NCI-H1417 (cell line): ENCODE data around the gene IFI27L2.
"Not testable (repeated sequence)": the region's sequence is repeated elsewhere in the genome, so short reads cannot be mapped to it uniquely, and the experiment has no call there.

ENCODE experiments used
- DNase-seq, 3 experiments: peaks; one replicate each; lab custom pipeline; 2025; lab: John Stamatoyannopoulos, UW

The IFI27L2 gene, protein sequence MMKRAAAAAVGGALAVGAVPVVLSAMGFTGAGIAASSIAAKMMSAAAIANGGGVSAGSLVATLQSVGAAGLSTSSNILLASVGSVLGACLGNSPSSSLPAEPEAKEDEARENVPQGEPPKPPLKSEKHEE

GRCh38 chr14:94129111-94129757 lies at the start of gene IFI27L2:
Gene IFI27L2, minus strand, starts transcription at chr14:94129604. Its CDS starts 40 bp downstream, at chr14:94129564.
- DNase-seq = peak; percentile 27 to 88 (median 85)

- DNase-seq = no peak
These were observed 48.4 kb upstream of the IFI27L2 start for GRCh38 chr14:94177806-94178205.

DNA sequence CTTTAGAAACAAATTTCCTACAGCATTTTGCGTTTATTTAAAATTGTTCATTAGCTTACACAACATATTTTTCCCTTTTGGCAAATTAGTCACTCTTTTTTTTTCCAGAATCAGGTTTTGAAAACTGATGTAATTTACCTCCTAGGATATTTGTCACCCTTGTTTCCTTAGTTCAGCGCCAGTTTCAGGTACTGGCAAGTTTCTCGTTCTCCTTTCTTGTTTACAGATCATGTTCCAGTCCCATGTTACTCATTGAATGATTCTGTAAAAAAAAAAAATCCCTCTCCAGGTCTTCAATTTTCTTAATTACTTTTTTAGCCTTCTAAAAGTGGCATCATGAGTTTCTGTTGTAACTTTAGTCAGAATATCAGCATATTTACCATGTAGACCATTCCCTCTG lies 47.4 kb upstream of the IFI27L2 start:
- no peak for DNase-seq

- peak in 1 of 3 experiments; percentile 48 for DNase-seq
These were observed 46.3 kb upstream of the IFI27L2 start for GRCh38 chr14:94175747-94176146.

DNA sequence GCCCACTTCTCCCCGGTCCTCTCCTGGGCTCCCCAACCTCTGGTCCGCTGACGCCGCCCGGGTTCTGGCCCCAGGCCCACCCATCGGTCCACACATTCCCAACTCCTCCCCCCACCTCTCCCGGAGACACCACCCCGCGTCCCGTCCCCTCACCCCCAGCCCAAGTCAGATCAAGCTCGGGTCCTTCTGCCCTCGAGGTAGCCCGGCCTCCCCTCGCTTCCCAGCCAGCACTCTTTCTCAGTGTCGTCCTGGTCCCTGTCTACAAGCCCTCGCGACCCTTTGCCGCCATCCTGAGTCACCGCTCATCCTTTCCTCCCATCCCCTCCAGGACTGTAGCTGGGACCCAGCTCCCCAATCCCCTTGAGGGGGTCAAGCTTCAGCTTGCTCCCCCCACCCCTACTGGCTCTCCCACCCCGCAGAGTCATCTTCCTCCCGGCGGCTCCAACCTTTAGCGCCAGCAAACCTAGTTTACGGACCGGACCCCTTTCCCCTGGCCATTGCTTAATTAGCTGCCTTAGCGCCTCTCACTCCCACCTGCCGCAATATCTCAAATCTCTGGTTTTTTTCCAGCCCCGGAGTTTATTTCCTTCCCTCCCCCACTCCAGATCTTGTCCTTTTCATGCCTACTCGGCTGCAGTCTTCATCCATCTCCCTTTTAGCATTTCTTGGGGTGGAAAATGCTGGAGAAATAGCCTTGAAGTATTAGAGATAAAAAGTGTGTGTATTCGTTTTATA lies 45.8 kb upstream of the IFI27L2 start:
- peak in 2 of 3 experiments; percentile 68 to 71 for DNase-seq

DNA sequence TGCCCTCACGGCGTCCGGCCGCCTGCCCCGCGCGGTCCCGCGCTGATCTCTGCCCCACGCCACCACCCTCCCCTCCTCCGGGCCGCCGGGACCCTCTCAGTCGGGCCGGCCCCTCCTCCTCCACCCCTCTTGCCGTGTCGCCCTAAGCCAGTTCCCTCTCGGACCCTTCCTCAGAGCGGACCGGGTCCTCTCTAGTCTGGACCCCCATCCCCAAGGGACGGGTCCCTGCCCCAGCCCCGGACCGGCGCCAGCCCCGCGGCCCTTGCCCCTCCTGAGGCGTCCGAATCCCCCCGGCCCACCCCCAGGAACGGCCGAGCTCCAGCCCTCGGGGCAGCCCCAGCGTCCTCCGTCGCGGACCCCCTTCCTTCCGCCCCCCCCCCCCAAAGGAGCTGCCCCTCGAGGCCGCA lies 45.2 kb upstream of the IFI27L2 start:
- DNase-seq = no peak

DNA sequence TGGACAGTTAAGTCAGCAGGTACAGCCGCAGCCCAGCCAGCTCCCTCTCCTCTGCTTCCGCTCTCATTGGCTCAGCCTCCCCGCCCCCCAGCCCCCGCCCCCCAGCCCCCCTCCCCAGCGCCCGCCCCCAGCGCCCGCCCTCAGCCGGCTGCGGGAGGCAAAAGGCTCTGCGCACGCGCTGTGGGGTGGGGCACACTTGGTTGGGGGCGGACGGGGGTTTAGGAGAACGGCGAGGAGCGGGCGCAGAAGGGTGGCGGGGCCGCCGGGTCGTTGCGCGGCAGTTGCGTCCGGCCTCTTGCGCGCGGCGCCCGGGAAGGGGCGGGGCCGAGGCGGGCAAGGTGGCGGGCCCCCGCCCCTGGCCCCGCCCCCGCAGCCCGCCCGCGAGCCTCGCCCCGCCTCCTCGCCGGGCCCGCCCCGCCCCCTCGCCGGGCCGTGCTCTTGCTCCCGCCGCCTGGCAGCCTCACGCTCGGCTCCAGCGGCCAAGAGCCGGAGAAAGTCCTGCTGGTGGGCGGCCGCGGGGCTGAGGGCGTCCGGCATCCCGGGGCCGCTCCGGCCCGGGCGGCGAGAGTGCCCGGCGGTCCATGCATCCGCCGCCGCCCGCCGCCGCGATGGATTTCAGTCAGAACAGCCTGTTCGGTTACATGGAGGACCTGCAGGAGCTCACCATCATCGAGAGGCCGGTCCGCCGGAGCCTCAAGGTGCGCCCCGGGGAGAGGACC lies 44.6 kb upstream of the IFI27L2 start, which contains the start of gene PPP4R4:
Gene PPP4R4 (plus strand): TSS at position 438 of the 719 bp plus-strand sequence. CDS start 144 bp downstream, at position 582.
- peak; percentile 86 to 96 (median 92) for DNase-seq

DNA sequence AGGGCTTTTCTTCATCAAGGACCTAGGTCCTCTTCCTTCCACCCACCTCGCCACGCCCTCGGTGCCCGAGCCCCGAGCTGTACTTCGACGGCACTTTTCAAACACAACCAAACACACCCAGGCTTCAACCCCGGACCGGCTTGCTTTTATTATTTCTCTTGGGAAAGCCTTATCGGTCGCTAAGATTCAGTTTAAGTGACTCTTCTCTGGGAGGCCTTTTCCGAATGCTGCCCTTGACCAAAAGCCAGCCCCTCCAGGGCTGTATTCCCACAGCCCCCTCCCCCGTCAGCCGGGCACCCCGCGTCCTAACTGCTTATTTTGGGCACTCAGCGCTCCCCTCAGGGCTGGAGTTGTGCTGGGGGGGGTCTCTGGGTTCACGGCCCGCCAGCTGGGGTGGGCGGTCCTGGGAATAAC lies 44.1 kb upstream of the IFI27L2 start:
- DNase-seq = no peak

GRCh38 chr14:94172545-94172944 lies 43.1 kb upstream of the IFI27L2 start:
- no peak for DNase-seq

GRCh38 chr14:94171208-94171607 lies 41.8 kb upstream of the IFI27L2 start:
- no peak for DNase-seq

GRCh38 chr14:94170136-94170535 lies 40.7 kb upstream of the IFI27L2 start:
- DNase-seq = no peak

DNA sequence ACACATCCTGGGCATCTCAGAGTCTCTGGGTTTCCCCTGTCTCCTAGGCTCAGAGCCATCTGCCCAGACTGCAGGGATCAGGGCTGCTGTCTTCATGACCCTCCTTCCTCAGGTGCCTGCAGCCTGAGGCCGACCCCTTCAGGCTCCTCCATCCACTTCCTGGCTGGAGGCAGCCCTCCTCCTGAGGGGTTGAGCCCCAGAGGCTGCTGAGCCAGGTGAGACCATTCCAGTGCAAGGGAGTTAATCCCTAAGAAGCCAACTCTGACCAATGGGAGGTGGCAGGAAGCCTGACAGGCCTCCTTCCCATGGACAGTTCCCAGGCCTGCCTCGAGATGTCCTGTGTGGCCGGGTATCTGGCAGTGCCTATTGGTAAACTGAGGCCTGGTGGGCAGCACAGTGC lies 36.3 kb upstream of the IFI27L2 start:
- no peak for DNase-seq

GRCh38 chr14:94164685-94165431 lies 35.5 kb upstream of the IFI27L2 start:
- peak in 2 of 3 experiments; percentile 77 to 86 for DNase-seq

DNA sequence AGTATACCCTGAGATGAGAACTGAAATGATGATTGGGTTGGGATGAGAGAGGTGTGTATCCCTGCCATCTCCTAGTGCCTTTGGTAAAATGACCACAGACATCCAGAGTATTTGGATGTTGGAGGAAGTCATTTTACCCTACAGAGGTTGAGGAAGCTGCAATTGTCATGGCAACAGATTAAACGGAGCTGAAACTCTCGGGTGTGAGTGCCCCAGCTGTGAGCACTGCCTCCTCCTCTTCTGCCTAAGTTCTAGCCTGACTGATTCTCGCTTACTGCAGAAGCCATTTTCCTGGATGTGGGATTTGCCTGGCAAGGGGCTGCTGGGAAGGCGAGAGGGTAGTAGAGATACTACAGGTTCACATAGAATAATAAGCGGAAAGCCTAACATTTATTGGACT lies 34.4 kb upstream of the IFI27L2 start:
- peak in 1 of 3 experiments; percentile 16 for DNase-seq

DNA sequence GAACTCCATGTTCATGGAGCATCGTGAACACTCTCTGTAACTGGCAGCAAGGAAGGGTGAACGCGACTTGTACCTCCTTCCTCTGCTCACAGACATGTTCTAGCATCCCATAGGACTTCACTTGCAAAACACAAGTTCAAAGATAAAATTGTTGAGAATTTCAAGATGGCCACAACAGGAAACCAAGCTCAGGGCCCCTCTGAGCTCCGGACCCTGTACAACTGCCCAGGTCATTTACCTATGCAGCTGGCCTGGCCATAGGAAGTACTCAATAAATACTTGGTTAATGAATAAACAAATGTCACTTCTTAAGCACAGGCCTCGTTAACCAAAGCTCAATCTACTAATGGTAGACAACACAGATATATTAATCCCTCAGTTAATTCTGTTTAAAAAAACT lies 33.1 kb upstream of the IFI27L2 start:
- DNase-seq = no peak

DNA sequence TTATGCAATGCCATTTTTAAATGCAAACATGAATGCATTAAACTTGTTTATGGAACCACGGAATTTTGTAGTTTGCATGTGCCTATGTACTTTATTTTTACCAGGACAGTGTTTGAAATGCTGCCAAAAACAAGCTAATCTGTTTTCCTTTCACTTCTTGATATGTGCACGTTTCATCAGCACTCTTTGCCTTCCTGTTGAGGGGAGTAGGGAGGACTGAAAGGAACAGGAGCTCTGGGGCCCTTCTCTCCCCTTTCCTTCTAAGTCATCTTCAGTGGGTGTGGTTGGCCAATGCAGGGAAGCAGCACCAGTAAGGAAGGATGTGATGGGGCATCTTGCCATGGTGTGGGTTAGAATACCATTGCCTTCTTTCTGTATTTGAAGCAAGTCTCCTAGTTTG lies 32.6 kb upstream of the IFI27L2 start:
- DNase-seq = no peak

- no peak for DNase-seq
These were observed 31.7 kb upstream of the IFI27L2 start for GRCh38 chr14:94161058-94161457.

DNA sequence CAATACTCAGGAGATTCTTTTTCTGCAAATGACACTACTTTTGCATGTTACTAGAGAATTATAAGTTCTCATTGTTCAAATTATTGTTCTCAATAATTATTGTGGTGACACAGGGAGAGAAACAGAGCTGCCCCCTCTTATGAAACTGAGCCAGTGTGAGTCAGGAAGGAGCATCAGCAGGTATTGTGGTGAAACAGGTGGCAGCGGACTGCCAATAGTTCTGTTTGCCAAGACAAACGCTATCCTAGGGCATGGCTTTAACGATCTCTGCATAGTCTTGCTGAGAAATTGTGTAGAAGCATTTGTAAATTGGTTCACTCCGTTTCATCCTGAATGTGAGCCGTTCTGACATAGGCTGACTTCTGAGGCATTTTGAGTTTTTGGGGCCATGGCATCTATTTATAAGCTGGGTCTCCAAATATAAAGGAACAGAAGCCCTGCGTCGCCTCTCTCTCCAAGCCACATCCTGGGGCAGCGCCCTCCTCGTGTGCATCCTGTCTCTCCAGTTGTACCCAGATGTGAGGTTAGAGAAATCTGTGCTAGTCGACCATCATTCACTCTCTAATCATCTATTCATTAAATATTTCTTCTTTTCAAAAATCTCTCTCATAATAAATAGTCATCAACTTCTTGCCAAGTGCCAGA lies 29.0 kb upstream of the IFI27L2 start:
- DNase-seq = peak in 1 of 3 experiments; percentile 24

DNA sequence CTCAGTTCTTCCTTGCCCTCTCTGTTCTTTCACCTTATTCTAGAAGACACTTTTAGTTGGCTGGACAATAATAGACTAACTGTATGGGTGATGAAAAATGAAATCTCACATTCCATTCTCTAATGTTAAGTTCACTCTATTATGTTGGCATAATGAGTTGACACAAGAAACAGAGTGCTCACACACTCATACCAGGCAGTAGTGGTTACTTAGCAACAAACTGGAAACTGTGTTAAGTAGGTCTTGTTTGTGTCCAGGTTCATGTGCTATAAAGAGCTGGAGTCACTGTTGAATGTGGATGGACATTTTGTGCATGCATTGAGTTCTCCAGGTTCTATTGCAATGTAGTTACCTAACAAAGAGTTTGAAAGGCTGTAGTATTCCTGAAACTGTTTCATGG lies 27.8 kb upstream of the IFI27L2 start:
- peak; percentile 24 to 89 (median 43) for DNase-seq

DNA sequence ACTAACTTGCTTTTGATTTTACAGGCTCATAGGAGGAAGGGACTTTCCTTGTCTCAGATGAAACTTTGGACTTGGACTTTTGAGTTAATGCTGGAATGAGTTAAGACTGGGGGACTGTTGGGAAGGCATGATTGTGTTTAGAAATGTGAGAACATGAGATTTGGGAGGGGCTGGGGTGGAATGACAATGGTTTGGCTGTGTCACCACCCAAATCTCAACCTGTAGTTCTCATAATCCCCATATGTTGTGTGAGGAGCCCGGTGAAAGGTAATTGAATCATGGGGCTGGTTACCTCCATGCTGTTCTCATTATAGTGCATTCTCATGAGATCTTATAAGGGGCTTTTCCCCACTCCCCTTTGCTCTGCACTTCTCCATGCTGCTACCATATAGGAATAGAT lies 26.7 kb upstream of the IFI27L2 start:
- DNase-seq = not testable (repeated sequence)

DNA sequence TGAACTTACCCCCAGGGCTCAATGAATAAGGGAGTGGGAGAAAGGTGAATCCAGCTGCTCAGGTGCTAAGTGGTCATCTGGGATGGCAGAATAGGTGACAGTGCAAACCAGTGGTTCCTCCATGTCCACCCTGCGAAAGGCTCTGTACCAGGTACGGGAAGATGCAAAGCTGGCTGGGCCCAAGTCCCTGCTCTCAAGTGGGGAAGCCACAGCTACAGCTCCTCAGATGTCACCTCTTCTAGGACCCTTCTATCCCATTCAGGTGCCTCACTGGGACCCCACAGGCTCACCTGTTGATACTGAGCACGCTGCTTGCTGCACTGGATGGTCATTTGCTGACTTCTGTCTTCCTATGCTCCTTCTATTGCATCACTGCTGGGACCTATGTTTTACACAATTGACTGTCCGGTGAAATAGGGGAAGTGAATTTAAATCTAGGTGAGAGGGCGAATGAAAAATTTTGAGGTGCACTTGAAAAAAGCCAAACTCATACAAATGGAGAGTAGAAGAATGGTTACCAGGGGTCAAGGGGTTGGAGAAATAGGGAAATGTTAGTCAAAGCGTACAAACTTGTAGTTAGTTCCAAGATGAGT lies 24.4 kb upstream of the IFI27L2 start:
- DNase-seq = no peak
